NCI-H128 (cell line): ENCODE results near the gene AUTS2.

ENCODE experiments used
- DNase-seq: peaks from one replicate; lab custom pipeline; 2025; ENCODE audit not compliant: unreplicated experiment; lab: John Stamatoyannopoulos, UW

The AUTS2 gene

GRCh38 chr7:69813637-69814240, 215.5 kb downstream of the AUTS2 start:
- no peak for DNase-seq

- DNase-seq, result no peak
Measured at GRCh38 chr7:69814421-69814962, 216.2 kb downstream of the AUTS2 start.

GRCh38 chr7:69816501-69816900, 218.2 kb downstream of the AUTS2 start:
- no peak for DNase-seq

GRCh38 chr7:69817121-69817520, 218.8 kb downstream of the AUTS2 start:
- no peak for DNase-seq

GRCh38 chr7:69817841-69818635, 219.8 kb downstream of the AUTS2 start:
- no peak for DNase-seq

GRCh38 chr7:69818636-69819332, 220.5 kb downstream of the AUTS2 start:
- no peak for DNase-seq

GRCh38 chr7:69819333-69819705, 221.0 kb downstream of the AUTS2 start:
- no peak for DNase-seq

GRCh38 chr7:69820479-69821192, 222.4 kb downstream of the AUTS2 start:
- DNase-seq, result no peak

GRCh38 chr7:69822386-69822785, 224.1 kb downstream of the AUTS2 start:
- DNase-seq, result no peak

- DNase-seq, result peak; percentile 38
Measured at GRCh38 chr7:69823151-69823744, 225.0 kb downstream of the AUTS2 start.

GRCh38 chr7:69825113-69825972, 227.1 kb downstream of the AUTS2 start:
- DNase-seq, result no peak

- no peak for DNase-seq
Measured at GRCh38 chr7:69826283-69826682, 228.0 kb downstream of the AUTS2 start.

GRCh38 chr7:69827140-69827539, 228.9 kb downstream of the AUTS2 start:
- no peak for DNase-seq

- DNase-seq, result no peak
Measured at GRCh38 chr7:69827558-69827957, 229.3 kb downstream of the AUTS2 start.

- DNase-seq, result no peak
Measured at GRCh38 chr7:69832356-69832755, 234.1 kb downstream of the AUTS2 start.

- DNase-seq, result no peak
Measured at GRCh38 chr7:69833964-69834363, 235.7 kb downstream of the AUTS2 start.

GRCh38 chr7:69836702-69837101, 238.4 kb downstream of the AUTS2 start:
- DNase-seq, result no peak

GRCh38 chr7:69837387-69838068, 239.3 kb downstream of the AUTS2 start:
- DNase-seq, result peak; percentile 70

GRCh38 chr7:69839782-69840181, 241.5 kb downstream of the AUTS2 start:
- DNase-seq, result no peak
